ENCODE measurements around the gene BNIP5.
A peak's percentile ranks its signal among the peaks of the same experiment; 100 is the strongest.

Gene BNIP5

DNA sequence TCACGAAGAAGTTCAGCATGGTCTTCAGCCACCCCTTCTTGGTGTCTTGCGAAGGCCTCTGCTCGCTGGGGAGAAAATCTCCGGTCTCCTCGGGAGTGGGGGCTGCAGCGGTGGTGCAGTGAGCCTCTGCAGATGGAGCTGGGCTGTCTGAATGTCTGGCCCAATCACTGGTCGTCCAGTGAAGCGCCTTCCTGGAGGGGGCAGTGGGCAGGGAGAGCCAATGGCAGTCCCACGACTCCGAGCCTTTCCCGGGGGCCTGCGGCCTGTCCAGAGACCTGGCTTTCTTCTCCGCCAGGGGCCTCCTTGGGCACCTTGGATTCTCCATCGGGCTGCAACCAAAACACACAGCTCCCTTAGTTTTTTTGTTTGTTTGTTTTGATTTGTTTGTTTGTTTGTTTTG, 6.3 kb downstream of the BNIP5 start:
- DNase-seq, result no peak
- Histone ChIP-seq H3K27me3 (ENCODE audit: insufficient read depth, low read depth, severe bottlenecking) (no peaks in the 10 kb centered on the region), H3K27ac (no peak overlapping the region), H3K4me3 (ENCODE audit: low read depth, low read length) (no peak overlapping the region), H3K36me3 (no peaks in the 10 kb centered on the region), H3K9me3 (ENCODE audit: severe bottlenecking) (no peaks in the 10 kb centered on the region)
- TF ChIP-seq, protein P1, sequence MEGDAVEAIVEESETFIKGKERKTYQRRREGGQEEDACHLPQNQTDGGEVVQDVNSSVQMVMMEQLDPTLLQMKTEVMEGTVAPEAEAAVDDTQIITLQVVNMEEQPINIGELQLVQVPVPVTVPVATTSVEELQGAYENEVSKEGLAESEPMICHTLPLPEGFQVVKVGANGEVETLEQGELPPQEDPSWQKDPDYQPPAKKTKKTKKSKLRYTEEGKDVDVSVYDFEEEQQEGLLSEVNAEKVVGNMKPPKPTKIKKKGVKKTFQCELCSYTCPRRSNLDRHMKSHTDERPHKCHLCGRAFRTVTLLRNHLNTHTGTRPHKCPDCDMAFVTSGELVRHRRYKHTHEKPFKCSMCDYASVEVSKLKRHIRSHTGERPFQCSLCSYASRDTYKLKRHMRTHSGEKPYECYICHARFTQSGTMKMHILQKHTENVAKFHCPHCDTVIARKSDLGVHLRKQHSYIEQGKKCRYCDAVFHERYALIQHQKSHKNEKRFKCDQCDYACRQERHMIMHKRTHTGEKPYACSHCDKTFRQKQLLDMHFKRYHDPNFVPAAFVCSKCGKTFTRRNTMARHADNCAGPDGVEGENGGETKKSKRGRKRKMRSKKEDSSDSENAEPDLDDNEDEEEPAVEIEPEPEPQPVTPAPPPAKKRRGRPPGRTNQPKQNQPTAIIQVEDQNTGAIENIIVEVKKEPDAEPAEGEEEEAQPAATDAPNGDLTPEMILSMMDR (IDR thresholded peaks at IDR 0.05; ENCODE audit: low read depth, low read length), result no peak

GRCh38 chr6:36329798-36330291, 6.8 kb downstream of the BNIP5 start:
- TF ChIP-seq, protein P1 (IDR thresholded peaks at IDR 0.05; ENCODE audit: low read depth, low read length), result 0 out of 2 replicates have a peak, but pooled peaks have one; percentile 2
- Histone ChIP-seq H3K9me3 (ENCODE audit: severe bottlenecking) (no peaks in the 10 kb centered on the region), H3K27me3 (ENCODE audit: insufficient read depth, low read depth, severe bottlenecking) (no peaks in the 10 kb centered on the region), H3K36me3 (no peaks in the 10 kb centered on the region), H3K4me3 (ENCODE audit: low read depth, low read length) (no peak overlapping the region), H3K27ac (no peak overlapping the region)
- DNase-seq, result no peak

DNA sequence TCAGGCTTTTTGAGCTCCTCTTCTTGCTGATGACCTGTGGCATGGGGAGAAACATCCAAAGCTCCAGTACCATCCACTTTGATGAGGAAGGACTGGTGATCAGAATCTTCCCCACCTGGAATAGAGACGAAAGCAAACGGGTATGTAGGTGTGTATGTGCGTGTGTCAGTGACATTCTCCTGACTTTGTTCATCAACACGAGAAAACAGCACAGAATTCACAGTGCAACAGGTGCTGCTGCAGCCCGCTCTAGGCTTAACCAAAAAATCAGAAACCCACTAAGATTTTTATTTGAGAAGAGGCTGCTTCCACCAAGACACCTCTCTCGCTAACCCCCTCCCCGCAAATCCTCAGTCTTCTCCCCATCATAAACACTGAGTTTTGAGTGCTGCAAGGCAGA, 8.1 kb downstream of the BNIP5 start:
- no peaks in the 10 kb centered on the region for H3K27me3 ChIP-seq (ENCODE audit: insufficient read depth, low read depth, severe bottlenecking)
- no peak overlapping the region for H3K27ac ChIP-seq
- H3K9me3 ChIP-seq (ENCODE audit: severe bottlenecking), result no peaks in the 10 kb centered on the region
- H3K36me3 ChIP-seq, result no peaks in the 10 kb centered on the region
- H3K4me3 ChIP-seq (ENCODE audit: low read depth, low read length), result no peak overlapping the region
- TF ChIP-seq, protein P1 (IDR thresholded peaks at IDR 0.05; ENCODE audit: low read depth, low read length), result no peak
- no peak for DNase-seq

DNA sequence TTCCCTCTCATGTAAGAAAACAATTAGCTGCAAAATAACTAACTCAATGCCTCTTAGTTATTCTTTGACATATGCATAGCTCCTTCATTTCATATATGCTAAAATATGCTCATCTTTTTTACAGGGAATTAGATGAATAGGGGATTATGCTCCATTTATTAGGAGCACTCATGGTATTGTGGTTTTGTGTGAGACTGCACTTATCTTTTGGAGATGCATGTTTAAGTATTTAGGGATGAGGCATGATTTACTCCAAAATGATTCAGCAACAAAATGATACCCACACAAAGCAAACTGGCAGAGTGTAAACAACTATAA, 8.8 kb downstream of the BNIP5 start:
- no peak overlapping the region for H3K27ac ChIP-seq
- TF ChIP-seq, protein P1 (IDR thresholded peaks at IDR 0.05; ENCODE audit: low read depth, low read length), result no peak
- no peaks in the 10 kb centered on the region for H3K9me3 ChIP-seq (ENCODE audit: severe bottlenecking)
- DNase-seq, result no peak
- H3K27me3 ChIP-seq (ENCODE audit: insufficient read depth, low read depth, severe bottlenecking), result no peaks in the 10 kb centered on the region
- no peak overlapping the region for H3K4me3 ChIP-seq (ENCODE audit: low read depth, low read length)
- H3K36me3 ChIP-seq, result no peaks in the 10 kb centered on the region

DNA sequence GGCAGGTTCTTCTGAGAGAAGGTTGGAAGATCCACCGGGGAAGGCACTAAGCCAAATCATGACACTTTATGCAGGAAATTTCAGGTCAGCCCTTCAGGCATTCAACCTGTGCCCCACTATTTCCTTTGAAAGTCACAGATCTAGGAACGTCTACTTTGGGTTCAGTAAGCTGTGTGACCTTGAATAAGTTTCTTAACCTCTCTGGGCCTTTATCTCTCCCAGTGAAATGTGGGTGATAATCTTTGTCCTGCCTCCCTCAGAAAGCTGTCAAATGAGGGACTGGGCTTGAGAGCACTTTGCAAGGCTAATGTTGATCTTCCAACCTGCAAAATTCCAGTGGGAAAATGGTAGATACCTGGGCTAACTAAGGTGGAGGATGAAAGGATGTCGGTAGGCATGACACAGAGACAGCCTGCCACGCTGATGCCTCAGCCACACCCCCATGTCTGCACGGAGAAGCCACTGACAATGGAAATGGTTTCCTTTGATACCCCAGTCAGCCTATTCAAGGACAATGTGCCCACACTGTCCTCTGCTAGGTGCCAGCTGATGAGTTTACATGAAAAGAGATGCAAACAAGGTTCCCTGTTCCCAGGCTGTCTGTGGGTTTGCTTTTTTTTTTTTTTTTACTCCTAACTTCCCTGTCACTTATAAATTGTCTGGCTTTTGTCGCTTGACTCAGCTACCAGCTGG, 9.3 kb downstream of the BNIP5 start:
- Histone ChIP-seq H3K27me3 (ENCODE audit: insufficient read depth, low read depth, severe bottlenecking) (no peaks in the 10 kb centered on the region), H3K36me3 (no peaks in the 10 kb centered on the region), H3K9me3 (ENCODE audit: severe bottlenecking) (no peaks in the 10 kb centered on the region), H3K27ac (no peak overlapping the region), H3K4me3 (ENCODE audit: low read depth, low read length) (no peak overlapping the region)
- TF ChIP-seq, protein P1 (IDR thresholded peaks at IDR 0.05; ENCODE audit: low read depth, low read length), result no peak
- DNase-seq, result no peak

All from WERI-Rb-1 (cell line).